GM12878 (cell line): ENCODE results near the gene PSMD11.
"Not testable (repeated sequence)": the region's sequence is repeated elsewhere in the genome, so short reads cannot be mapped to it uniquely, and the experiment has no call there.

ENCODE experiments used
- CEBPB ChIP-seq, 2 experiments: fragments of 150-350 bp in 1 of 2; IDR thresholded peaks; 2 replicates each; pipeline ENCODE4 v1.6.1; 2012 to 2014; ENCODE audit warnings: low read depth in 2 of 2, low read length in 2 of 2, borderline replicate concordance in 1 of 2, inconsistent platforms in 1 of 2
- CHD2 ChIP-seq: IDR thresholded peaks from 2 replicates; pipeline ENCODE4 v1.6.1; 2011; ENCODE audit warnings: low read depth, low read length, improper control_type of control experiment, borderline replicate concordance
- CHD4 ChIP-seq: fragments of 200-600 bp; sonication (generic); IDR thresholded peaks from 2 replicates; pipeline ENCODE4 v1.6.1; 2016; ENCODE audit warnings: mild to moderate bottlenecking
- CTCF ChIP-seq, 3 experiments: IDR thresholded peaks in 2 of 3; conservative IDR thresholded peaks in 1 of 3; 2 replicates each; pipeline ENCODE4 v1.5.1; 2011; ENCODE audit warnings: low read depth in 3 of 3, low read length in 3 of 3, mild to moderate bottlenecking in 3 of 3, control low read depth in 2 of 3, moderate library complexity in 2 of 3, inconsistent platforms in 1 of 3, mixed read lengths in 1 of 3; ENCODE audit not compliant: control insufficient read depth in 2 of 3, insufficient read depth in 1 of 3; ENCODE audit errors: extremely low read depth in 1 of 3
- ELK1 ChIP-seq: IDR thresholded peaks from 2 replicates; pipeline ENCODE4 v1.6.1; 2012; ENCODE audit warnings: low read depth, low read length, improper control_type of control experiment
- EZH2 ChIP-seq: IDR thresholded peaks from 2 replicates; pipeline ENCODE4 v1.6.1; 2012; ENCODE audit warnings: low read depth, mild to moderate bottlenecking, control low read depth, inconsistent platforms, low read length, borderline replicate concordance; ENCODE audit not compliant: control insufficient read depth
- JUND ChIP-seq: IDR thresholded peaks from 2 replicates; pipeline ENCODE4 v1.6.1; 2012; ENCODE audit warnings: low read depth, mild to moderate bottlenecking, low read length, improper control_type of control experiment, moderate library complexity
- NR2C2 ChIP-seq: IDR thresholded peaks from 2 replicates; pipeline ENCODE4 v1.6.1; 2011; ENCODE audit warnings: borderline replicate concordance, low read depth; ENCODE audit not compliant: control insufficient read depth, insufficient read length
- POLR2A ChIP-seq: IDR thresholded peaks from 2 replicates; pipeline ENCODE4 v1.6.1; 2011; ENCODE audit warnings: low read depth, mild to moderate bottlenecking, low read length
- POLR2AphosphoS2 ChIP-seq: IDR thresholded peaks from 2 replicates; pipeline ENCODE4 v1.6.1; 2011; ENCODE audit warnings: low read depth, mild to moderate bottlenecking, low read length, improper control_type of control experiment, moderate library complexity
- POLR2AphosphoS5 ChIP-seq: IDR thresholded peaks from 2 replicates; pipeline ENCODE4 v1.6.1; 2011; ENCODE audit warnings: mild to moderate bottlenecking, low read length, inconsistent platforms
- USF2 ChIP-seq: IDR thresholded peaks from 2 replicates; pipeline ENCODE4 v1.6.1; 2011; ENCODE audit warnings: low read depth, low read length, improper control_type of control experiment, borderline replicate concordance

GRCh38 chr17:32524553-32524880, 80.2 kb downstream of the PSMD11 start:
- 0 out of 2 replicates have a peak, but pooled peaks have one; percentile 1 for TF ChIP-seq JUND
- TF ChIP-seq POLR2AphosphoS2; POLR2AphosphoS5; USF2; CHD2; NR2C2; CTCF (IDR thresholded peaks at IDR 0.05 in 2 of 3, conservative IDR thresholded peaks at IDR 0.05 in 1 of 3; ENCODE audit: control insufficient read depth in 2 of 3, extremely low read depth in 1 of 3, insufficient read depth in 1 of 3, low read depth in 3 of 3, low read length in 3 of 3); POLR2A; ELK1; EZH2; CEBPB (IDR thresholded peaks at IDR 0.05; ENCODE audit: borderline replicate concordance in 1 of 2, low read depth in 2 of 2, low read length in 2 of 2): not testable (repeated sequence)
- TF ChIP-seq CHD4 = peak; percentile 93; the same call in 1 of the 2 replicates
